ENCODE results near the gene ATP6V1B1.

- no peak for TF ChIP-seq CTCF (IDR thresholded peaks at IDR 0.05; ENCODE audit: low read depth, low read length, poor library complexity, severe bottlenecking)
- no peak for TF ChIP-seq EZH2phosphoT487 (IDR thresholded peaks at IDR 0.05; ENCODE audit: borderline replicate concordance, low read length)
Measured at GRCh38 chr2:70939839-70940580, 4.3 kb downstream of the ATP6V1B1 start.

All from DOHH2 (cell line).